GM12891 (cell line): ENCODE measurements around the gene BLOC1S1.

Experiments
- DNase-seq: peaks from one replicate; pipeline ENCODE4 v3.0.0; 2011; ENCODE audit warnings: low spot score; ENCODE audit not compliant: insufficient read length
- FAIRE-seq: peaks from 2 replicates; lab custom pipeline; 2011; peaks lifted over from hg19 to GRCh38; lab: Jason Lieb, UNC
- PAX5 ChIP-seq: IDR thresholded peaks from 2 replicates; pipeline ENCODE4 v1.6.1; 2011; ENCODE audit warnings: low read length, moderate library complexity, mild to moderate bottlenecking; ENCODE audit not compliant: insufficient read depth, severe bottlenecking
- POLR2A ChIP-seq: IDR thresholded peaks from 2 replicates; pipeline ENCODE4 v1.6.1; 2011; ENCODE audit warnings: low read depth, low read length, control low read depth
- POLR2AphosphoS5 ChIP-seq: IDR thresholded peaks from 2 replicates; pipeline ENCODE4 v1.6.1; 2011; ENCODE audit warnings: low read depth, low read length, control low read depth
- POU2F2 ChIP-seq: IDR thresholded peaks from 2 replicates; pipeline ENCODE4 v1.6.1; 2011; ENCODE audit warnings: low read depth, mild to moderate bottlenecking, control low read depth, low read length, moderate library complexity
- SPI1 ChIP-seq: IDR thresholded peaks from 2 replicates; pipeline ENCODE4 v1.6.1; 2011; ENCODE audit warnings: low read depth, low read length, control low read depth
- TAF1 ChIP-seq: IDR thresholded peaks from 2 replicates; pipeline ENCODE4 v1.6.1; 2011; ENCODE audit warnings: low read depth, low read length, control low read depth

BLOC1S1 gene

GRCh38 chr12:55693323-55694187, 22.3 kb upstream of the BLOC1S1 start:
- DNase-seq = no peak
- FAIRE-seq = no peak
- TF ChIP-seq SPI1 (no peak), POLR2A (no peak), TAF1 (no peak), POLR2AphosphoS5 (no peak), POU2F2 (no peak), PAX5 (no peak)

- FAIRE-seq = no peak
- TF ChIP-seq TAF1 (no peak), SPI1 (no peak), POLR2A (no peak), POLR2AphosphoS5 (no peak), POU2F2 (no peak), PAX5 (no peak)
- DNase-seq = no peak
Observed at GRCh38 chr12:55694188-55694515, 21.7 kb upstream of the BLOC1S1 start.

GRCh38 chr12:55694651-55695050, 21.2 kb upstream of the BLOC1S1 start:
- FAIRE-seq (no peak), DNase-seq (no peak)
- TF ChIP-seq TAF1 (no peak), SPI1 (no peak)

GRCh38 chr12:55695349-55695748, 20.5 kb upstream of the BLOC1S1 start:
- FAIRE-seq (no peak), DNase-seq (no peak)
- TF ChIP-seq POLR2A (no peak), POU2F2 (no peak), TAF1 (no peak), SPI1 (no peak), PAX5 (no peak), POLR2AphosphoS5 (no peak)

GRCh38 chr12:55696141-55696540, 19.7 kb upstream of the BLOC1S1 start:
- TF ChIP-seq SPI1 (no peak), POU2F2 (no peak), POLR2A (no peak), POLR2AphosphoS5 (no peak), PAX5 (no peak), TAF1 (no peak)
- FAIRE-seq (no peak), DNase-seq (no peak)

GRCh38 chr12:55696796-55697462, 18.9 kb upstream of the BLOC1S1 start:
- TF ChIP-seq POLR2A (no peak), TAF1 (no peak), POLR2AphosphoS5 (no peak), POU2F2 (no peak)
- DNase-seq (no peak), FAIRE-seq (no peak)

GRCh38 chr12:55697686-55698085, 18.2 kb upstream of the BLOC1S1 start:
- DNase-seq = no peak
- FAIRE-seq = no peak
- TF ChIP-seq SPI1 = no peak
- TF ChIP-seq PAX5 = no peak

GRCh38 chr12:55698241-55698955, 17.4 kb upstream of the BLOC1S1 start:
- no peak for FAIRE-seq
- DNase-seq = no peak
- TF ChIP-seq POU2F2 (no peak), POLR2AphosphoS5 (no peak), SPI1 (no peak), PAX5 (no peak), TAF1 (no peak), POLR2A (no peak)

- DNase-seq (no peak), FAIRE-seq (no peak)
Observed at GRCh38 chr12:55698965-55699364, 16.9 kb upstream of the BLOC1S1 start.

GRCh38 chr12:55699471-55700055, 16.3 kb upstream of the BLOC1S1 start:
- no peak for TF ChIP-seq SPI1
- no peak for TF ChIP-seq POU2F2
- no peak for DNase-seq
- FAIRE-seq = no peak

More at GRCh38 chr12:55698965-55699364, 16.9 kb upstream of the BLOC1S1 start:
- TF ChIP-seq POLR2A = no peak
- no peak for TF ChIP-seq TAF1
- no peak for TF ChIP-seq PAX5
- no peak for TF ChIP-seq POU2F2
- TF ChIP-seq SPI1 = no peak
- no peak for TF ChIP-seq POLR2AphosphoS5
